Esophagus muscularis mucosa (tissue), 4 donors: ENCODE results near the gene GFPT1. TPM values are rescaled to one million over a fixed set of nuclear protein-coding genes. Genes with fewer than 3 reads are reported as not detected.

ENCODE experiments used
- DNase-seq: peaks from one replicate; pipeline ENCODE4 v3.0.0-alpha.2; 2017; ENCODE audit errors: extremely low spot score
- H3K27ac ChIP-seq, 4 donors: fragments of 200-600 bp; sonication (generic); replicated peaks in 1 of 4; 1 replicate in 3 of 4; 2 replicates in 1 of 4; pipeline ENCODE4 v1.5.1; 2016 to 2019; ENCODE audit warnings: mild to moderate bottlenecking in 1 of 4
- H3K27me3 ChIP-seq, 4 donors: fragments of 200-600 bp; sonication (generic); one replicate each; pipeline versions ENCODE4 v1.5.1 to v1.6.0; 2016 to 2019
- H3K36me3 ChIP-seq, 4 donors: fragments of 200-600 bp; sonication (generic); one replicate each; pipeline ENCODE4 v1.5.1; 2016 to 2019
- H3K4me1 ChIP-seq, 4 donors: fragments of 200-600 bp; sonication (generic); one replicate each; pipeline ENCODE4 v1.5.1; 2016 to 2019
- H3K4me3 ChIP-seq, 4 donors: fragments of 200-600 bp; sonication (generic); 1 replicate in 2 of 4; 2 replicates in 2 of 4; pipeline ENCODE4 v1.5.1; 2016 to 2019; ENCODE audit warnings: mild to moderate bottlenecking in 4 of 4, moderate library complexity in 1 of 4
- H3K9me3 ChIP-seq, 4 donors: fragments of 200-600 bp; sonication (generic); 1 replicate in 3 of 4; 2 replicates in 1 of 4; pipeline ENCODE4 v1.5.1; 2016 to 2019
- CTCF ChIP-seq, 3 experiments: fragments of 200-600 bp in 2 of 3; fragments of 450-650 bp in 1 of 3; sonication (generic) in 2 of 3; IDR thresholded peaks; one replicate each; pipeline ENCODE4 v1.5.1; 2017 to 2019; ENCODE audit warnings: antibody characterized with exemption in 3 of 3, mild to moderate bottlenecking in 2 of 3, moderate library complexity in 1 of 3
- EP300 ChIP-seq: sonication (generic); formaldehyde crosslinking; IDR thresholded peaks from one replicate; pipeline ENCODE4 v1.6.1; 2017; ENCODE audit warnings: antibody characterized with exemption
- POLR2A ChIP-seq: fragments of 450-650 bp; IDR thresholded peaks from one replicate; pipeline ENCODE4 v1.6.1; 2017; ENCODE audit warnings: antibody characterized with exemption, moderate library complexity, mild to moderate bottlenecking, low read depth
- POLR2AphosphoS5 ChIP-seq, 2 donors: sonication (generic); formaldehyde crosslinking; IDR thresholded peaks; one replicate each; pipeline ENCODE4 v1.6.1; 2017; ENCODE audit warnings: antibody characterized with exemption in 2 of 2
- WGBS: methylation state at CpG from one replicate; pipeline ENCODE4 v1.1.5; 2018; 5-methylcytosine and 5-hydroxymethylcytosine counted together
- intact Hi-C: fragments of 100-400 bp; cut with DNase I; formaldehyde crosslinking; loops from one replicate; pipeline ENCODE4 v1.15.1; 2023
- total RNA-seq, 4 donors: library from RNA; depleted of rRNA; stranded (reverse); fragments of >200 nt; gene quantifications; one replicate each; pipeline versions ENCODE4 v1.1.0 to v1.2.1, GENCODE V29; 2016

Gene GFPT1
- total RNA-seq, 4 donors from 2014 or later = 17.4 to 25.3 (median 23.2) TPM

- H3K36me3 ChIP-seq = no peaks in the 10 kb centered on the region
- H3K9me3 ChIP-seq = peaks cover 0 to 9% (median 0%) of the 10 kb centered on the region in 4 donors
- no peak overlapping the region for H3K4me3 ChIP-seq
- H3K4me1 ChIP-seq = peaks cover 5 to 18% (median 6%) of the 10 kb centered on the region in 4 donors
- 45% methylated on average over 4 of the region's 4 CpGs for WGBS
- no peaks in the 10 kb centered on the region for H3K27me3 ChIP-seq
- DNase-seq = no peak
- intact Hi-C loops = no loop called here
- H3K27ac ChIP-seq = no peak overlapping the region
- TF ChIP-seq CTCF (IDR thresholded peaks at IDR 0.05) = no peak
- no peak for TF ChIP-seq EP300
- TF ChIP-seq POLR2A = no peak
- no peak for TF ChIP-seq POLR2AphosphoS5 (IDR thresholded peaks at IDR 0.05)
Measured at GRCh38 chr2:69299772-69300516, 87.1 kb downstream of the GFPT1 start.

GRCh38 chr2:69298862-69299261 is 88.2 kb downstream of the GFPT1 start:
- no peak for DNase-seq
- intact Hi-C loops = no loop called here
- H3K4me3 ChIP-seq = no peak overlapping the region
- no peaks in the 10 kb centered on the region for H3K36me3 ChIP-seq
- H3K27me3 ChIP-seq = no peaks in the 10 kb centered on the region
- peaks cover 5 to 18% (median 6%) of the 10 kb centered on the region in 4 donors for H3K4me1 ChIP-seq
- TF ChIP-seq POLR2AphosphoS5 (IDR thresholded peaks at IDR 0.05) (no peak), CTCF (IDR thresholded peaks at IDR 0.05) (no peak), EP300 (no peak), POLR2A (no peak)
- H3K27ac ChIP-seq = no peak overlapping the region
- 64% methylated on average over 3 of the region's 4 CpGs for WGBS
- peaks cover 0 to 3% (median 0%) of the 10 kb centered on the region in 4 donors for H3K9me3 ChIP-seq

- Histone ChIP-seq H3K4me3 (no peak overlapping the region), H3K4me1 (peaks cover 5 to 18% (median 6%) of the 10 kb centered on the region in 4 donors), H3K9me3 (no peaks in the 10 kb centered on the region), H3K36me3 (no peaks in the 10 kb centered on the region), H3K27me3 (no peaks in the 10 kb centered on the region), H3K27ac (no peak overlapping the region)
- intact Hi-C loops = no loop called here
- TF ChIP-seq POLR2AphosphoS5 (IDR thresholded peaks at IDR 0.05) = no peak
- TF ChIP-seq EP300 = no peak
- no peak for TF ChIP-seq CTCF (IDR thresholded peaks at IDR 0.05)
- TF ChIP-seq POLR2A = no peak
- DNase-seq = no peak
- 74% methylated on average over 7 of the region's 7 CpGs for WGBS
Measured at GRCh38 chr2:69298261-69298660, 88.8 kb downstream of the GFPT1 start.

- no peaks in the 10 kb centered on the region for H3K36me3 ChIP-seq
- no peak for DNase-seq
- H3K4me1 ChIP-seq = peaks cover 6 to 25% (median 9%) of the 10 kb centered on the region in 4 donors
- H3K27me3 ChIP-seq = no peaks in the 10 kb centered on the region
- H3K27ac ChIP-seq = no peak overlapping the region
- TF ChIP-seq CTCF (IDR thresholded peaks at IDR 0.05) (no peak), POLR2A (no peak), EP300 (no peak)
- WGBS = 98% methylated on average over 12 of the region's 12 CpGs
- H3K4me3 ChIP-seq = no peak overlapping the region
- no peaks in the 10 kb centered on the region for H3K9me3 ChIP-seq
- intact Hi-C loops = no loop called here
Measured at GRCh38 chr2:69297216-69297615, 89.8 kb downstream of the GFPT1 start.

- TF ChIP-seq POLR2AphosphoS5 (IDR thresholded peaks at IDR 0.05) (no peak), POLR2A (no peak), CTCF (IDR thresholded peaks at IDR 0.05) (no peak), EP300 (no peak)
- Histone ChIP-seq H3K4me1 (peaks cover 14 to 33% (median 17%) of the 10 kb centered on the region in 4 donors), H3K36me3 (no peaks in the 10 kb centered on the region), H3K9me3 (no peaks in the 10 kb centered on the region), H3K4me3 (no peak overlapping the region), H3K27ac (no peak overlapping the region), H3K27me3 (no peaks in the 10 kb centered on the region)
- WGBS = 94% methylated on average over 3 of the region's 3 CpGs
- no peak for DNase-seq
- intact Hi-C loops = no loop called here
Measured at GRCh38 chr2:69296421-69296820, 90.6 kb downstream of the GFPT1 start.
